GM12872 (cell line): Measurements from ENCODE around the gene SIN3B.

Source experiments
- TF ChIP-seq, protein P1 (sequence below): IDR thresholded peaks from 3 replicates; pipeline ENCODE4 v1.5.1; 2011; ENCODE audit warnings: low read depth, mild to moderate bottlenecking, low read length, moderate library complexity; ENCODE audit not compliant: insufficient read depth

The SIN3B gene

GRCh38 chr19:16869331-16869972, 40.3 kb downstream of the SIN3B start:
- TF ChIP-seq, protein P1, sequence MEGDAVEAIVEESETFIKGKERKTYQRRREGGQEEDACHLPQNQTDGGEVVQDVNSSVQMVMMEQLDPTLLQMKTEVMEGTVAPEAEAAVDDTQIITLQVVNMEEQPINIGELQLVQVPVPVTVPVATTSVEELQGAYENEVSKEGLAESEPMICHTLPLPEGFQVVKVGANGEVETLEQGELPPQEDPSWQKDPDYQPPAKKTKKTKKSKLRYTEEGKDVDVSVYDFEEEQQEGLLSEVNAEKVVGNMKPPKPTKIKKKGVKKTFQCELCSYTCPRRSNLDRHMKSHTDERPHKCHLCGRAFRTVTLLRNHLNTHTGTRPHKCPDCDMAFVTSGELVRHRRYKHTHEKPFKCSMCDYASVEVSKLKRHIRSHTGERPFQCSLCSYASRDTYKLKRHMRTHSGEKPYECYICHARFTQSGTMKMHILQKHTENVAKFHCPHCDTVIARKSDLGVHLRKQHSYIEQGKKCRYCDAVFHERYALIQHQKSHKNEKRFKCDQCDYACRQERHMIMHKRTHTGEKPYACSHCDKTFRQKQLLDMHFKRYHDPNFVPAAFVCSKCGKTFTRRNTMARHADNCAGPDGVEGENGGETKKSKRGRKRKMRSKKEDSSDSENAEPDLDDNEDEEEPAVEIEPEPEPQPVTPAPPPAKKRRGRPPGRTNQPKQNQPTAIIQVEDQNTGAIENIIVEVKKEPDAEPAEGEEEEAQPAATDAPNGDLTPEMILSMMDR, result no peak

GRCh38 chr19:16871871-16872270, 42.7 kb downstream of the SIN3B start:
- TF ChIP-seq, protein P1, result no peak

GRCh38 chr19:16872728-16873127, 43.5 kb downstream of the SIN3B start:
- TF ChIP-seq, protein P1, result no peak

DNA sequence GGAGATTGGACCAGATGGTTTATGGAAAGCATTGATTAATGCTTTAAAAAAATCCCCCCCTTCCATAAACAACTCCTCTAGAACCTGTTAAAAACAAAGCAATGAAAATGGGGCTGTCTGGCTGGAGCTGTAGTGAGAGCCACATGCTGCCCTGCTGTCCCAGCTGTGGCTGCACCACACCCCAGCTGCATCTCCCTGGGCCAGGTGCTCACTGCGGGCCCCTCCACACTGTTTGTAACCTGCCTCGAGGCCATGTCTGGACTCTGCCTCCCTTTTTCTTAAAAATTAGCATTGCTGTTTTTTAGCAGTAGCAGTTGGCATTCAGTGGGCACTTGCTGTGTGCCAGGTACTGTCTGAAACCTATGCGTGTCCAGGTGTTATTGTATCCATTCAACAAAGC, 44.4 kb downstream of the SIN3B start:
- TF ChIP-seq, protein P1, result no peak

- TF ChIP-seq, protein P1, result no peak
Observed at GRCh38 chr19:16874250-16874977, 45.2 kb downstream of the SIN3B start.

DNA sequence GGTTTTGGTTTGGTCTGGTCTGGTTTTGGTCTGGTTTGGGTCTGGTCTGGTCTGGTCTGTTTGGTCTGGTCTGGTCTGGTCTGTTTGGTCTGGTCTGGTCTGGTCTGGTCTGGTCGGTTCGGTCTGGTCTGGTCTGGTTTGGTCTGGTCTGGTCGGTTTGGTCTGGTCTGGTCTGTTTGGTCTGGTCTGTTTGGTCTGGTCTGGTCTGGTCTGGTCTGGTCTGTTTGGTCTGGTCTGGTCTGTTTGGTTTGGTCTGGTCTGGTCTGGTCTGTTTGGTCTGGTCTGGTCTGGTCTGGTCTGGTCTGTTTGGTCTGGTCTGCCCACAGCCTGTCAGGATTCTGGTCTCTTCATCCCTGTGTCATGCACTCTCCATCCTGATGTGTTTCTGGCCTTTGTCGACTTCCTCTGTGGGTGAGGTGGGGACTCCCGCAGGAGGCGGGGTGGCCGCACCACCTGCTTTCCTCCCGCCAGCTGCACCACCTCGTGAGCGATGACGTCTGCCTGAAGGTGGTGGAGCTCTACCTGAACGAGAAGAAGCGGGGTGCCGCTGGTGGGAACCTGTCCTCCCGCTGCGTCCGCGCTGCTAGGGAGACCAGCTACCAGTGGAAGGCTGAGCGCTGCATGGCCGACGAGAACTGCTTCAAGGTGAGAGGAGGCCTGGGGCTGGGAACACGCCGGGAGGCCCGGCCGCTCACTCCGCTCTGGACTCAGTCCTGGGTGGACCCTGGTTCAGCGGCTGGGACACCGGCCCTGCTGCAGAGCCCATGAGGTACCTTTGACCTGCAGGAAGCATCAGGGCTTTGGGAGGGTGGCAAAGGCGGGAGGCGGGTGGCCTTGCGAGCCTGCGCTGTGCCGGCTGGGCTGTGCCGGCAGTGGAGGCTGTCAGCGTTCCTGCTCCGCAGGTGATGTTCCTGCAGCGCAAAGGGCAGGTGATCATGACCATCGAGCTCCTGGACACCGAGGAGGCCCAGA, 46.7 kb downstream of the SIN3B start:
- TF ChIP-seq, protein P1, result no peak

- TF ChIP-seq, protein P1, result no peak
Observed at GRCh38 chr19:16876904-16877361, 47.7 kb downstream of the SIN3B start.
